Measurements from ENCODE around the gene ARHGAP44.

Gene ARHGAP44

DNA sequence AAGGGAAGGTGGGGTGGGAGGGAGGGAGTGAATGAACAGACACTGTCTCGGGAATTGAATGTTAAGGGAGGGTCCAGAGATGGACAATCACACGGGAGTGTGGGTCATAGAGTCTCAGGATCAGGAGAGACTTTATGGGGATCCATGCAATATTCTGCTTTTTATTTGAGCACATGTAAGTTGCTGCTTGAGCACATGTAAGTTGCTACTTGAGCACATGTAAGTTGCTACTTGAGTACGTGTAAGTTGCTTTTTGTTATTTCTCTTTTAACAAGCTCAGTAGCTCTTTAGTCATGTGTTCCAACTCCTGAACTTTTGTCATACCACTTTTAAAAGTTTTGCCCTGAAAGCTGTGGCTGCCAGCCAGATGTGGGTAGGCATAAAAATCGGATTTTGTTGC is 110.3 kb downstream of the ARHGAP44 start:
- DNase-seq (ENCODE audit: low spot score): no peak

DNA sequence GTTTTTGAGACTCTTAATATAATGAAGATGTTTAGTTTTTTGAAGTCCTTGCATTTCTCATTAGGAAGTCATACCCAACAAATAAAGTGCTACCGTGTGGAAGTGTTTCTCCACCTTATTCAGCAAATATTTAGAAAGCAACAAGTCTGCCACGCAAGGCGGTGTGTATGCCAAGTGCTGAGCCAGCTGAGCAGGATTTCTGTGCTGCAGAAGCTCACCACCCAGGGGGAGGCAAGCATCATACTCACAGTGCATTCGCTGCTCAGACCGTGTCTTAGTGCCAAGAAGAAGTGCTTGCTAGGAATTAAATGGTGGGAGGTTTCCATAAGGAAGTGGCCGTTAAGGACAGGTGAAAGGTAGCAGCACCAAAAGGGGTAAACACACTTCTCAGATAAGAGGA is 111.2 kb downstream of the ARHGAP44 start:
- DNase-seq (ENCODE audit: low spot score): no peak

DNA sequence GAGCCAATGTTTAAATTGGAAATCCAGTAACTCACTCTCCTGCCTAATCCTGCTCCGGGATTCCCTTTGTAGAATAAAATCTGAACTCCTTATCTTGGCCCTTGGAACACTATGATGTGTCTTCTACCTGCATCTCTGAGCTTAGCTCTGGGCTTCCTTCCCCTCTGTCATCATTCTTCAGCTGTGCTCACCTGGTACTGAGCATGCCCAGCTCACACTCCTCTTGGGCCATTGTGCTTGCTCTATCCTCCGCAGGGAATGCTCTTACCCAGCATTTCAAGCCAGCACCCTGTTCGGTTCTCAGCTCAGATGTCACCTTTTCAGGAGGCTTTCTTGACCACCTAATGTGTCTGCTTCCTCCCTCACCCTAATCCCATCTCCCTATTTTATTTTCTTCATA is 112.7 kb downstream of the ARHGAP44 start:
- DNase-seq (ENCODE audit: low spot score): no peak

DNA sequence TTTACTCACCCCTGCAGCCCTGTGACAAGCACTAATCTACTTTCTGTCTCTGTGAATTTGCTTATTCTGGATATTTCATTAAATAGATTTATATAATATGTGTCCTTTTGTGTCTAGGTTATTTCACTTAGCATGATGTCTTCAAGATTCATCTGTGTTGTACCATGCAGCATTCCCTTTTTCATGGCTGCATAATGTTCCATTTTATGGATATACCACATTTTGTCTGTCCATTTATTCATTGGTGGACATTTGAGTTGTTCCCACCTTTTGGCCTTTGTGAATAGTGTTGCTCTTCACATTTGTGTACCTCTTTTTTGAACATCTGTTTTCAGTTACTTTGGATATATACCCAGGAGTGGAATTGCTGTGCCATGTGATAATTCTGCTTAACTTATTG is 118.2 kb downstream of the ARHGAP44 start:
- DNase-seq (ENCODE audit: low spot score): no peak

DNA sequence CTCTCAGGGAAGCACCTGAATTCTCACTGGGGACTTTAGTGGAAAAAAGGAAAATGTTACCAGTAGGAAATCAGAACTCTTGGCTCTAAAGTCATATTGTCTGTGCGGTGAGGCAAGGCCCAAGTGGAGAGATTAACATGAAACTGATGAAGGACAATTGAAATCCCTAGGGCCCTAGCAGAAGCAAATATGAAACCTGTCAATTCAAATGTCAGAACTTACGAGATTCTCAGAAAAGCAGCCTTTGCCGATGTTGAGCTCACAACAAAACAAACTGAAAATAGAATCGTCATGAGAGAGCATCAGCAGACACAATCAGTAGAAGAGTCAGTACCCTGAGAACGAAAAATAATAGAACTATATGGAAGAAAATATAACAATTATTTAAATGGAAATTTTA is 119.7 kb downstream of the ARHGAP44 start:
- no peak for DNase-seq (ENCODE audit: low spot score)

GRCh38 chr17:12909511-12909910 is 120.2 kb downstream of the ARHGAP44 start:
- no peak for DNase-seq (ENCODE audit: low spot score)

DNA sequence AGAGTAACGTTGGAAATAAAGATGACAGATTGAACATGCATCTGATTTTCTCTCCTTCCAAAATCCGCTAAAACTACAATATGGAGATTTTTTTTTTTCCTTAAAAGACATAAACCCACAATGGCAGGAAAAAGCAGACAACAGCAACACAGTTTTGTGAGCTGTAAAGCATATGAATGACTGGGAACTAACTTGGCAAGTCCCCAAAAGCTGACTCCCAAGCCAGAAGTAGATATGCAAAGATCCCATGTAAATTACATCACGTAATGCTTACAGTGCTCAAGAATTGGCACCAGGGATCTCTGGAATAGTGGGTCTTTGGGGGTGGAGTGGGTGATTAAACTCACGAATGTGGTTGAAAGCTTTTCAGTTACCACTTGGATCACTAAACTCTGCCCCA is 121.9 kb downstream of the ARHGAP44 start:
- no peak for DNase-seq (ENCODE audit: low spot score)

- no peak for DNase-seq (ENCODE audit: low spot score)
Measured at GRCh38 chr17:12917399-12917798, 128.1 kb downstream of the ARHGAP44 start.

- no peak for DNase-seq (ENCODE audit: low spot score)
Measured at GRCh38 chr17:12918142-12918541, 128.8 kb downstream of the ARHGAP44 start.

DNA sequence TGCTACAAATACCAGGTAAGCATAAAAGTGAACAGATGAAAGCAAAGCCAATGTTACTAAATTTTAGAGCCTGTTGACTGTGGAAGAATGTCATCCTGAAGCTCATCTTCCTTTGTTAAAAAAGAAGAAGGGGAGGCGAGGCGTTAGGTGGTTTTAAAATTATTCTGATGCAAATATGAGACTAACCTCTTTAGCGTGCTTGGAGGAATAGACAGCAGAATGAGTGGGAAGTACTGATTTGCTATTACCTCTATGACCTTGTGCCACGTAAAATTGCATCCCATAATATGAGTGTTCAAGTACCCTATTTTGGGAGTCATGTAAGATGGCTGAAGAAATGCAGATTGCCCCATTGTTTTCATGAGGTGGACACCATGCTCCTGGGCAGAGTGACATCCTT is 132.8 kb downstream of the ARHGAP44 start:
- no peak for DNase-seq (ENCODE audit: low spot score)

- no peak for DNase-seq (ENCODE audit: low spot score)
Measured at GRCh38 chr17:12924614-12925013, 135.3 kb downstream of the ARHGAP44 start.

GRCh38 chr17:12927001-12927400 is 137.7 kb downstream of the ARHGAP44 start:
- no peak for DNase-seq (ENCODE audit: low spot score)

GRCh38 chr17:12927541-12928425 is 138.5 kb downstream of the ARHGAP44 start:
- DNase-seq (ENCODE audit: low spot score): no peak

- DNase-seq (ENCODE audit: low spot score): no peak
Measured at GRCh38 chr17:12928736-12929135, 139.4 kb downstream of the ARHGAP44 start.

DNA sequence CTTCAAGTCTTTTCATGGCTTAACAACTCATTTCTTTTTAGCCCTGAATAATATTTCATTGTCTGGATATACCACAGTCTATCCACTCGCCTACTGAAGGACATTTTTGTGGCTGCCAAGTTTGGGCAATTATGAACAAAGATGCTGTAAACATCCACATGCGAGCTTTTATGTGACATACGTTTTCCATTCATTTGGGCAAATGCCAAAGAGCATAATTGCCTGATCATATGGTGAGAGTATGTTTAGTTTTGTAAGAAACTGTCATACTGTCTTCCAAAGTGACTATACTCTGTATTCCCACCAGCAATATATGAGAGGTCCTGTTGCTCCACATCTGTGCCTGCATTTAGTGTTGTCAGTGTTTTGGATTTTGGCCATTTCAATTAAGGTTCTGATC is 147.2 kb downstream of the ARHGAP44 start:
- no peak for DNase-seq (ENCODE audit: low spot score)

- DNase-seq (ENCODE audit: low spot score): no peak
Measured at GRCh38 chr17:12940699-12941098, 151.4 kb downstream of the ARHGAP44 start.

- no peak for DNase-seq (ENCODE audit: low spot score)
Measured at GRCh38 chr17:12947047-12947446, 157.7 kb downstream of the ARHGAP44 start.

DNA sequence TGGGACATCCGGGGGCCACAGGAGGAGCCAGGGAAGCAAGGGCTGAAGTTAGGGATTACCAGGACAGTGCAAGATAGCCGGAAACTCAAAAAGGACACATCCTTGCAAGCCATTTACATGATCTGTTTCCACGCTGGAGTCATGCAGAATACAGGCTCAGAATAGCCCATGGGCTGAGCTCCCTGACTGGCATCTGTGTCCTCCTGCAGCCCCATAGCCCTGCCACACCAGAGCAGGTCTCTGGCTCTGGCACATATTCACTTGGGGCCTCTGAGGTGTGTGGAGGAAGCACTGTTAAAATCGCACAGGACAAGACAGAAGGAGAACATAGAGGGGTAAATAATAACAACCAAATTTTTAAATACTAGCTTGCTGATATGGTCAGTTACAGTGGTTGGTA is 162.7 kb downstream of the ARHGAP44 start:
- DNase-seq (ENCODE audit: low spot score): no peak

DNA sequence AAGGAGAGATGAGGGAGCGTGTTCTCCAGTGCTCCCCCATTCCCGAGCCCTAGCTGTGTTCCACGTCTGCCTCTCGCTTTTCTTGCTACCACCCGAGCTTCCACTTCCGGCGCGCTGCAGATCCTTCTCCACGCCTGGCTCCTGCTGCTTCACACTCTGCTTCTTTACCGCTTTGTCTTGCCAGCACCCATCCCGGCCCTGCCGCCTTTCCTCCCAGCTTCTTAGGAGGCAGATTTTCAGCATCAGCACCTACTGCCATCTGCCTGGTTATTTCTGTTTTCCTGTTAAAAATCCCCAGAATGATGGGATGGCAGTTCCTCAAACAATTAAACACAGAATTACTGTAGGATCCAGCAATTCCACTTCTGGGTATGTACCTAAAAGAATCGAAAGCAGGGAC is 163.9 kb downstream of the ARHGAP44 start:
- no peak for DNase-seq (ENCODE audit: low spot score)

DNA sequence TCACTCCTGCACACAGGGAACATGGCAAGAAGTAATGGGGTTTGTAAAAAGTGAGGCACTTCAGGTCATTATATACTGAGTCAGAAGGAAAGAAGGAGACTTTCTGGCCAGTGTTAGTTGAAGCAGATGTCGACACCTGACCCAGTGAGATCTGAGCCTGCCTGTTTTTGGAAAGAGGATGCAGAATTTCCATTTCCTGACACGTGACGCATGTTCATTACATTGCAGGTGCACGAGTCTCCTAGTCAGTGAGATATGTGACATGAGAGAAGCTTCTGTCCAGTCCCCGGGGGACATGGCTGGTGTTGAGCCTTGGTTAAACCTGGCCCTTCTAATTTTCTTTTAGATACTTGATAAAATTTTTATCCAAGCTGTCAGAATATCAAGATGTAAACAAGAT is 166.2 kb downstream of the ARHGAP44 start:
- no peak for DNase-seq (ENCODE audit: low spot score)

- no peak for DNase-seq (ENCODE audit: low spot score)
Measured at GRCh38 chr17:12958786-12959185, 169.5 kb downstream of the ARHGAP44 start.

- DNase-seq (ENCODE audit: low spot score): no peak
Measured at GRCh38 chr17:12959441-12959840, 170.1 kb downstream of the ARHGAP44 start.

- no peak for DNase-seq (ENCODE audit: low spot score)
Measured at GRCh38 chr17:12961655-12962054, 172.4 kb downstream of the ARHGAP44 start.

DNA sequence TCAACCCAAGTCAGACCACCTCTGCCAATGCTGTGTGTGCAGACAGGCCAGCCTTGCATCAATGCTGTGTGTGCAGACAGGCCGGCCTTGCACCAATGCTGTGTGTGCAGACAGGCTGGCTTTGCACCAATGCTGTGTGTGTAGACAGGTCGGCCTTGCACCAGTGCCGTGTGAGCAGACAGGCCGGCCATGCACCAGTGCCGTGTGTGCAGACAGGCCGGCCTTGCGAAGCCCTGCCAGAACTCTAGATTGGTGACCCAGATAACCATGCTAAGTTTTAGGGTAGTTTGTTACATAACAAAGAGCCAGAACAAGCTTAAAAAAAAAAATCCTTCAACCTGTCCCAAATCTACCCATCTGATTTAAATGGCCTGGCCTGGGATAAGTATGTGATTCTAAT is 174.2 kb downstream of the ARHGAP44 start:
- no peak for DNase-seq (ENCODE audit: low spot score)

Data from hematopoietic multipotent progenitor cell treated with erythropoietin and hydrocortisone succinate and interleukin-3 and kit ligand, for 15 days (in vitro differentiated cells).